ENCODE data around the gene TESK2.

The TESK2 gene

DNA sequence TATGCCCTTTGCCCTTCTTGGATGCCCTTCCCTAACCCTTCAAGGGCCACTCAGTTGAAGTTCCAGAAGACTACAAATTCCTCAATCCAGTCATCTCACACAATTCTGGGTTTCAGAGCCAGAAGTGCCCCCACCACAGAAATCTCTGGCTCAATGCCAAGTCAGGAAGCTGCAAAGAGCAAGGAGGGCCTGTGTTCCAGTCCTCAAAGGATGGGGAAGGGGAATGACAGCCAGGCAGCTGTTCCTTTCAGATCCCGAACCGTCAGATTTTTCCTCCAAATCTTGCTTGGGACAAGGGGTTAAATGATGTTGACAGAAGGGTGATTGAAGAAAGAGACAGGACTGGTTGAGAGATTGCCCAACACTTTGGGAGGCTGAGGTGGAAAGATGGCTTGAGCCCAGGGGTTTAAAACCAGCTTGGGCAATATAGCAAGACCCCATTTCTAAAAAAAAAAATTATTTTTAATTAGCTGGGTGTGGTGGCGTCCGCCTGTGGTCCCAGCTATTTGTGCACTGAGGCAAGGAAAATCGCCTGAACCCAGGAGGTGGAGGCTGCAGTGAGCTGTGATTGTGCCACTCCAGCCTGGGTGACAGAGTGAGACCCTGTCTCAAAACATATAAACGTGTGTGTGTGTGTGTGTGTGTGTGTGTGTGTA, 165.0 kb downstream of the TESK2 start:
- TF ChIP-seq, protein P1, sequence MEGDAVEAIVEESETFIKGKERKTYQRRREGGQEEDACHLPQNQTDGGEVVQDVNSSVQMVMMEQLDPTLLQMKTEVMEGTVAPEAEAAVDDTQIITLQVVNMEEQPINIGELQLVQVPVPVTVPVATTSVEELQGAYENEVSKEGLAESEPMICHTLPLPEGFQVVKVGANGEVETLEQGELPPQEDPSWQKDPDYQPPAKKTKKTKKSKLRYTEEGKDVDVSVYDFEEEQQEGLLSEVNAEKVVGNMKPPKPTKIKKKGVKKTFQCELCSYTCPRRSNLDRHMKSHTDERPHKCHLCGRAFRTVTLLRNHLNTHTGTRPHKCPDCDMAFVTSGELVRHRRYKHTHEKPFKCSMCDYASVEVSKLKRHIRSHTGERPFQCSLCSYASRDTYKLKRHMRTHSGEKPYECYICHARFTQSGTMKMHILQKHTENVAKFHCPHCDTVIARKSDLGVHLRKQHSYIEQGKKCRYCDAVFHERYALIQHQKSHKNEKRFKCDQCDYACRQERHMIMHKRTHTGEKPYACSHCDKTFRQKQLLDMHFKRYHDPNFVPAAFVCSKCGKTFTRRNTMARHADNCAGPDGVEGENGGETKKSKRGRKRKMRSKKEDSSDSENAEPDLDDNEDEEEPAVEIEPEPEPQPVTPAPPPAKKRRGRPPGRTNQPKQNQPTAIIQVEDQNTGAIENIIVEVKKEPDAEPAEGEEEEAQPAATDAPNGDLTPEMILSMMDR (IDR thresholded peaks at IDR 0.05; ENCODE audit: low read length, missing control alignments) = no peak
- peak; percentile 17 for DNase-seq (ENCODE audit: low read depth)
- peak overlapping the region; percentile 54 for H3K4me3 ChIP-seq (replicated peaks; ENCODE audit: low read depth, low read length)

DNA sequence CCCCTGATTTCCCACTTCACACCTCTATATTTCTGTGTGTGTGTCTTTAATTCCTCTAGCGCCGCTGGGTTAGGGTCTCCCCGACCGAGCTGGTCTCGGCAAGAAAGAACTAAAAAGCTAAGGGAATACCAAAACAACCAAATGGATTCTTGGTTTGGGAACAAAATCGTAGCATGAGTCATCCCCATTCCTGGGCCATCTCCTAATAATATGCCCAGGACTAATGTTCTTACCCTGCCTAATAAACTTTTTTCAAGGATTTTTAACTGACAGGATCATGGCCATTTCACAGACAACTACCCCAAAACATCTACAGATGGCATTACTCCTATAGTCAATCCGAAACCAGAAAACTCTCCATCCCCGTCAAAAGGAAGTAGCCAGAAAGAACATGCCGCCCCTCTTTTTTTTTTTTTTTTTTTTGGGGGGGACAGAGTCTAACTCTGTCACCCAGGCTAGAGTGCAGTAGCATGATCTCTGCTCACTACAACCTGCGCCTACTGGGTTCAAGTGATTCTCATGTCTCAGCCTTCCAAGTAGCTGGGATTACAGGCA, 168.4 kb downstream of the TESK2 start:
- no peak for DNase-seq (ENCODE audit: low read depth)
- TF ChIP-seq, protein P1 (IDR thresholded peaks at IDR 0.05; ENCODE audit: low read length, missing control alignments) = no peak
- H3K4me3 ChIP-seq (replicated peaks; ENCODE audit: low read depth, low read length) = no peak overlapping the region

GRCh38 chr1:45321444-45321843, 169.5 kb downstream of the TESK2 start:
- TF ChIP-seq, protein P1 (IDR thresholded peaks at IDR 0.05; ENCODE audit: low read length, missing control alignments) = no peak
- DNase-seq (ENCODE audit: low read depth) = no peak
- no peak overlapping the region for H3K4me3 ChIP-seq (replicated peaks; ENCODE audit: low read depth, low read length)

- TF ChIP-seq, protein P1 (IDR thresholded peaks at IDR 0.05; ENCODE audit: low read length, missing control alignments) = no peak
- no peak overlapping the region for H3K4me3 ChIP-seq (replicated peaks; ENCODE audit: low read depth, low read length)
- no peak for DNase-seq (ENCODE audit: low read depth)
These were observed 171.2 kb downstream of the TESK2 start for GRCh38 chr1:45319761-45320160.

DNA sequence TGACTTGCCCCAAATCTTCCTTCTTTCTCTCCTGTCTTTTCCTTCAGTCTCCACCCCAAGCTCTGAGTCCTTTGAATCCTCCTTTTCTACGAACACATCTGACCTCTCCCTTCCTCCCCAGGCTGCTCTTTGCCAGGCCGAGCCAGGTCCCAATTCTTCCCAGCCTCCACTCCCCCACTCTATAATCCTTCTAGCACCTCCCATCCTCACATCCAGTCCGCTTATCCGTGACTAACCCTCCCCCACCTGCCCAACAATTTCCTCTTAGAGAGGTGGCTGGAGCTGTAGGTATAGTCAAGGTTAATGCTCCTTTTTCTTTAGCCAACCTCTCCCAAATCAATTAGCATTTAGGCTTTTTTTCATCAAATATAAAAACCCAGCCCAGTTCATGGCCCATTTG, 173.8 kb downstream of the TESK2 start:
- H3K4me3 ChIP-seq (replicated peaks; ENCODE audit: low read depth, low read length) = no peak overlapping the region
- TF ChIP-seq, protein P1 (IDR thresholded peaks at IDR 0.05; ENCODE audit: low read length, missing control alignments) = no peak
- no peak for DNase-seq (ENCODE audit: low read depth)

- TF ChIP-seq, protein P1 (IDR thresholded peaks at IDR 0.05; ENCODE audit: low read length, missing control alignments) = no peak
- no peak for DNase-seq (ENCODE audit: low read depth)
- no peak overlapping the region for H3K4me3 ChIP-seq (replicated peaks; ENCODE audit: low read depth, low read length)
These were observed 176.7 kb downstream of the TESK2 start for GRCh38 chr1:45314266-45314665.

DNA sequence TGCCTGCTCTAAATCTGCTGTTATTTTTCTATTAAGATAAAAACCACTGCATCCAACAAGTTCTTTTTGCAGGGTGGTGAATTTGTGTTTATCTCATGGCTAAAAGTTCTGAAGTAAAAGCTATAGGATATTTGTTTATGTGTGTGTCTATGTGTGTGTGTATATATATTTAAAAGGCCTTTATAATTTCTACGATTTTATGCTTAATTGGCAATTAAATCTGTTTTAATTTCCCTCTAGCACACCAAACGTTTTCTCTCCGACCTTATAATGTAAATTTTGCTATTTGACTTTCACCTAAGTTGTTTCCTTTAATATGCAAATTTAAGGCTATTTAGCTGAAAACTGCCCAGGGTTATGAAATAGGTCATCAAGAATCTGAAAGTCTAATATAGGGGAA, 184.1 kb downstream of the TESK2 start:
- H3K4me3 ChIP-seq (replicated peaks; ENCODE audit: low read depth, low read length) = no peak overlapping the region
- TF ChIP-seq, protein P1 (IDR thresholded peaks at IDR 0.05; ENCODE audit: low read length, missing control alignments) = no peak
- no peak for DNase-seq (ENCODE audit: low read depth)

Data from fibroblast of pulmonary artery (primary cell).